Activated CD8-positive, alpha-beta memory T cell treated with anti-CD3 and anti-CD28 coated beads for 24 hours (primary cell): ENCODE results near the gene MUC22.
"Not testable (repeated sequence)": the region's sequence is repeated elsewhere in the genome, so short reads cannot be mapped to it uniquely, and the experiment has no call there.

Experiments
- DNase-seq: peaks from one replicate; pipeline ENCODE4 v3.0.0-alpha.2; 2020

MUC22 gene

GRCh38 chr6:31040801-31041200, 30.5 kb downstream of the MUC22 start:
- DNase-seq, result no peak

GRCh38 chr6:31041372-31041974, 31.2 kb downstream of the MUC22 start:
- DNase-seq, result no peak

- peak; percentile 64 for DNase-seq
Measured at GRCh38 chr6:31042806-31043205, 32.5 kb downstream of the MUC22 start.

DNA sequence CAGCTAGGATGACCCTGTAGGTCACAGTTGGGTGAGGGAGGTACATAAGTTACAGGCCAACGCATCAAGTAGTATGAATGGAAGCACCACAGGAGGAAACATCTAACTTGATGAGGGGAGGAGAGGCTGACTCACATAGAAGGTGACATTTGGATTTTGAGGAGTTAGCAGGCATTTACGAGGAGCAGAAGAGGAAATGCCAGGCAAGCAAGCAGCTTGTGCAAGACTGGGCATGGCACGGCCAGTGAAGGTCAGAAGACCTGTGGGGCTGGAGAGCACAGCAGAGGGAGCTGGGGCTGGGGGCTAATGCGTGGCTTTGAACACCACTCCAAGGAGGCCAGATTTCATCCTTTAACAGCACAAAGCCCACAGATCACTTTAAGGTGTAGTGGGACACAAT, 37.8 kb downstream of the MUC22 start:
- DNase-seq, result no peak

GRCh38 chr6:31049518-31049917, 39.2 kb downstream of the MUC22 start:
- no peak for DNase-seq

- DNase-seq, result not testable (repeated sequence)
Measured at GRCh38 chr6:31053187-31053586, 42.9 kb downstream of the MUC22 start.

GRCh38 chr6:31053873-31054272, 43.6 kb downstream of the MUC22 start:
- no peak for DNase-seq

GRCh38 chr6:31055441-31055840, 45.2 kb downstream of the MUC22 start:
- DNase-seq, result no peak

GRCh38 chr6:31057426-31058003, 47.2 kb downstream of the MUC22 start:
- DNase-seq, result no peak

- no peak for DNase-seq
Measured at GRCh38 chr6:31058128-31058894, 48.0 kb downstream of the MUC22 start.

DNA sequence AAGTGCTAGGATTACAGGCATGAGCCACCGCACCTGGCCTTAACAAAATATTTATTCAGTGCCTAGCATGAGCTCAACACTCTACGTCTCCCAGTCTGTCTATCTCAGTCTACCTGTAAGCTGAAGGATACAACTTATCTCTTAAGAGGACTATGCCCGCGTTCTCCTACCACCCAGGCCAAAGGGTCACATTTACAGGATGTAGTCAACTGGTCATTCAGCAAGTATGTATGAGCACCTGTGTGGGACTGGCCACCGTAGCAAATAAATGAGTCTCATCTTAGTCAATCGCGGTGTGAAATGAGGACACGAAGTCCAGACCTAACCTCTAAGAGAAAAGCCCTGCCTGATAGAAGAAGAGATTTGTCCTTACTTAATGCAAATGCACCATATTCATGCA, 49.9 kb downstream of the MUC22 start:
- DNase-seq, result no peak

- no peak for DNase-seq
Measured at GRCh38 chr6:31063906-31064435, 53.7 kb downstream of the MUC22 start.

- no peak for DNase-seq
Measured at GRCh38 chr6:31065556-31065955, 55.3 kb downstream of the MUC22 start.

DNA sequence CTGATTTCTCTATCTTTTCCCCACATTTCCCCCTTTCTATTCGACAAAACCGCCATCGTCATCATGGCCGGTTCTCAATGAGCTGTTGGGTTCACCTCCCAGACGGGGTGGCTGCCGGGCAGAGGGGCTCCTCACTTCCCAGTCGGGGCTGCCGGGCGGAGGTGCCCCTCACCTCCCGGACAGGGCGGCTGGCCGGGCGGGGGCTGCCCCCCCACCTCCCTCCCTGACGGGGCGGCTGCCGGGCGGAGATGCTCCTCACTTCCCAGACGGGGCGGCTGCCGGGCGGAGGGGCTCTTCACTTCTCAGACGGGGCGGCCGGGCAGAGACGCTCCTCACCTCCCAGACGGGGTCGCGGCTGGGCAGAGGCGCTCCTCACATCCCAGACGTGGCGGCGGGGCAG, 56.8 kb downstream of the MUC22 start:
- DNase-seq, result not testable (repeated sequence)

GRCh38 chr6:31067891-31068668, 57.8 kb downstream of the MUC22 start:
- DNase-seq, result not testable (repeated sequence)

GRCh38 chr6:31068669-31069340, 58.5 kb downstream of the MUC22 start:
- peak; percentile 83 for DNase-seq

DNA sequence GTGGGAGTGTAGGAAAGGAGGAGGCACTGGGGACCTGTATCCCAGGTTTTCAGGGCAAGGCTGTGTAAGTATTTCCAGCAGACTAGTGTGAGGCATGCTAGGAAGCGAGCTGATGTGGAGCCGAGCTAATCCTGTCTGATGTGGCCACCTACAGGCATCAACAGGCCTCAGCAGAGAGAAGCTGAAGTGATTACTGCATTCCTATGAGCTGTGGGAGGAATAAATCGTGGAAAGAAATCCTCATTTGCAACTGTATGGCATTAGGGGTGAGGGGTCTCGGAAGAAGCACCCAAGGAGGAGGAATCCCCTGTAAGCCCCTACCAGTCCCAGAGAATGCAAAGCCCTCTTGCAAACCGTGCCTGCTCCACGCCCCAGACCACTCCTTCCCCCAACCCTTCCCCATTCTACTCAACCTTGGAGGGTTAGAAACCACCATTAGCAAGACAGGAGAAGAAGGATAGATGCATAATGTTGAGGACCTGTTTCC, 60.5 kb downstream of the MUC22 start:
- no peak for DNase-seq

DNA sequence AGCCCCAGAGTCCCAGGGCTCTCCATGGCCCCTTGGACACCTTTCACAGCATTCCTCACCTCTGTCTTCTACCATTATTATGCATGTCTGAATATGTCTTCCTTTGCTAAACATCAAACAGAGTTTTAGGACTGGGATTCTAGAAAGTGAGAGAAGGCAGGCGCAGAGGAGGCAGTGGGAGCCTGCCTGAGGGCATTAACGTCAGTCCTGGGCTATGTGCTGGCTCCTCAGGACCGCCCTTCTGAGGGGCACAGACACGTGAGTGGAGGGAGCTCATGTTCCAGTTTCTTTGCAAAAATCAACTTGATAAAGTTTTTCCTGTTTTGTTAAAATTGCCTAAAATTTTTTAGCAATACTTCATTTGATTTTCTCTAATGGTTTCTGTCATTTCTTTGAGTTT, 64.1 kb downstream of the MUC22 start:
- DNase-seq, result no peak

DNA sequence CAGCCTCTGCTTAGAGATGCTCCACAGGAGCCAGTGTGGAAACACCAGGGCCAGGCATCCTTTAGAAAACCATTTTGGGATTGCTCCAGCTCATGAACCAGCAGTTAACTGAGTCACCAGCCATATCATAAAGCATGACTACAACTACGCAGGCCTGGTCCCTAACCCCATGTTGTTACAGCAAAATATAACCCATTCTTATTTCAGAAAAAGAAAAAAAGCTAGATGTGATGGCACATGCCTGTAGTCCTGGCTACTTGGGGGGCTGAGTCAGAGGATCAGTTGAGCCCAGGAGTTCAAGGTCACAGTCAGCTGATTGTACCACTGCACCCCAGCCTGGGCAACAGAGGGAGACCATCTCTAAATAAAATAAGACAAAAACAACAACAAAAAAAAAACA, 65.3 kb downstream of the MUC22 start:
- DNase-seq, result no peak

DNA sequence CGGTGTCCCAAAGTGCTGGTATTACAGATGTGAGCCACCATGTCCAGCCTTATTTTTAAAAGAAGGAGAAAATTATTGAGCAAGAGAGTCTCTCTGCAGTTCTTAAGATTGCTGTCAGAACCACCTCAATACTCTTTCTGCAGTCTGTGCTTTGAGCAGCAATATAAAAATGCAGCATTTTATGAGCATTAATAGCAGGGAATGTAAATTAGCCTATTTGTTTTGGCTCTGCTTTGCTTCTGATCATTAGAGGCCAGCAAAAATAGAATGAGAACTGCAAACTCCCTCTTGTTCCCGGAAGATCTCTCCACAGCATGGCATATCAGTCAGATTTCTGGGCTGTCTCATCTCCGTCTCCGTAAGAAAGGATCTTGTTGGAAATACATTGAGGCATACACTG, 66.3 kb downstream of the MUC22 start:
- DNase-seq, result no peak

- DNase-seq, result peak; percentile 83
Measured at GRCh38 chr6:31079656-31080261, 69.5 kb downstream of the MUC22 start.

DNA sequence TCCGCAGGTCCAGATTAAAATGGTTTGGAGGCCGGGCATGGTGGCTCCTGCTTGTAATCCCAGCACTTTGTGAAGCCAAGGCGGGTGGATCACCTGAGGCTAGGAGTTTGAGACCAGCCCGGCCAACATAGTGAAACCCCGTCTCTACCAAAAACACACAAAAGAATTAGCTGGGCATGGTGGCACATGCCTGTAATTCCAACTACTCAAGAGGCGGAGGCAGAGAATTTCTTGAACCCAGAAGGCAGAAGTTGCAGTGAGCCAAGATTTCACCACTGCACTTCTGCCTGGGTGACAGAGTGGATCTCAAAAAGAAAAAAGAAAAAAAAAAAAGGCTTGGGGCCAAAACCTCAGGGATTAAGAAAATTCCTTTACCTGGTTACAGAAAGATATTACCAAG, 71.6 kb downstream of the MUC22 start:
- DNase-seq, result no peak
